ENCODE results near the gene LRCH3.
"Not testable (repeated sequence)": the region's sequence is repeated elsewhere in the genome, so short reads cannot be mapped to it uniquely, and the experiment has no call there.

Gene LRCH3

DNA sequence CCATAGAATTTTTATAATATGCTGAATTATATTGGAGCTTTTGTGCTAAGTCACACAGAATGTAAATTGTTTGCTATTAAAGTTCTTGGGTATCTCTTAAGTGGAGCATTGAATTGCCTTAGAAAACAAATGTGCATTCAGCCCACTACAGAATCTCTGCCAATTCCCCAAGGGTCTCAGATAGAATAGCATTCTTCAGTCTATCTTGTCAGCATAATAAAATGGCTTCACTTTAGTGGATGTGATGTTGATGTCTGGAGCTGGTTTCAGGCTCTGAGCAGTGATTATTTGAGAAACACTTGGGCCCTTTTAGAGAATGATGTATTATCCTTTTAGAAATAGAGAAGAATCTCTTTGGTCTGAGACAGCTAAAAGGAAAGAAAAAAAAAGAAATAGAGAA is 45.2 kb downstream of the LRCH3 start:
- DNase-seq (ENCODE audit: low read depth), result no peak

DNA sequence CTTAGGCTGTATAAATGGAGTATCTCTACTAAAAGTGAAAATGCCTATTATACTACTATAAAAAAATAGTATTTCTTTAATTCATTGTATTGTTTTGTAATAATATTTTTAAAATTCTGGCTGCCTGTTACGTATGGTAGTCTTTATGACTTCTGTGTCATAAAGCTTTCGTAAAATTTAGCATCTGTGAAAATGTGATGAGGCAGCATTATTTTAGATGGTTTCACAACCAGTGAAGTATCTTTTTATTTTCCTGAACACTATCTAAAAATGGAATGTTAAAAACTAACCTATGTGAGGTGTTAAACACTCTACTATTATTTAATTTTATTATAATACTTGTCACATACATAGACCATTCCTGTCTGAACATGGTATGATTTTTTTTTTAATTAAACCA is 46.2 kb downstream of the LRCH3 start:
- no peak for DNase-seq (ENCODE audit: low read depth)

- no peak for DNase-seq (ENCODE audit: low read depth)
Observed at GRCh38 chr3:197841789-197842188, 50.7 kb downstream of the LRCH3 start.

DNA sequence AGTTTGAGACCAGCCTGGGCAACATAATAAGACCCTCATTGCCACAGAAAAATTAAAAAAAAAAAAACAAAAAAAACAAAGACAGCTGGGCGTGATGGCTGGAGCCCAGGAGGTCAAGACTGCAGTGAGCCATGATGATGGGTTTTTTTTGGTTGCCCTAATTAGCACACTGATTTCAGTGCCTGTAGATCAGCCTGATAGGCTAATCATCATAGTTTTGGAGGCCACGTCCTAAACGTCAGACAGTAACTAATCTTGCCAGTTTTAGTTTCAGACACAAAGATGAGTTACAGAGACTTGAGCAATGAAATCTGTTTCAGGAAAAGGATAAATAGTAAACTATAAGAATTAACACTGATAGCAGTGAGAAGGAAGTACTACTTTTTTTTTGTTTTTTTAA is 55.4 kb downstream of the LRCH3 start:
- DNase-seq (ENCODE audit: low read depth), result no peak

- DNase-seq (ENCODE audit: low read depth), result no peak
Observed at GRCh38 chr3:197847866-197848401, 56.9 kb downstream of the LRCH3 start.

DNA sequence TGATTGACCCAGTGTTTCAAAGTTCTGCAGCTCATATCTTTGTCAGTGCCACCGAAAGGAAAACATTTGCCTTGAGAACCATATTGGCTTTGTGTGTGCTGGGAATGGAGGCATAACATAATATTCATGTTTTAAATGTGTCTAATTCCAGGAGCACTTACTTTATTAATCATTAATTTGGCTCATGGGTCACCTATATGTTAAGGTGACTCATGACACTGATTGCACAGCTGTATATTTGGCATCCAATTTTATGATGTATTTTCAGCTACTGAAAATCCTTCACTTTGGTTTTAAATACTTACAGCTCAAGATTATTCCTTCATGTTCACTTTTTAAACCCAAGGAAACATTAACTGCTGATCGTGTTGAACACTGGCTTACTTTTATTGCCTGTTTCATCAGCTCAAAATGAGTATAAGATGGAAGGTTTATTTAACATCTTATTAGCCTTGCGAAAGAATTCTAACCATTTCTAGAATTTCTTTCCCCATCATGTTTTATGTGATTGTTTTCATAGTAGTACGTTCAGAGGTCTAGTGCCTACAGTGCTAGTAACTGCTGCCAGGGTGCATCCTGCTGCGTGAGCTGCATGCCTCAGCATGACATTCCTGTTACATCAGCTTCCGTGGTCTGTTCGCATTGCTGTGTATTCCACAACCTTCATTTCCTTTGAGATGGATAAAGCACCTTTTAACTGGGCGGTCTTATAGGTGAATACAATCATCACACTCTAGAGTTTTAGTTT is 63.7 kb downstream of the LRCH3 start:
- DNase-seq (ENCODE audit: low read depth), result no peak

- no peak for DNase-seq (ENCODE audit: low read depth)
Observed at GRCh38 chr3:197855571-197855970, 64.5 kb downstream of the LRCH3 start.

- DNase-seq (ENCODE audit: low read depth), result no peak
Observed at GRCh38 chr3:197856199-197856816, 65.3 kb downstream of the LRCH3 start.

GRCh38 chr3:197858133-197858532 is 67.1 kb downstream of the LRCH3 start:
- no peak for DNase-seq (ENCODE audit: low read depth)

DNA sequence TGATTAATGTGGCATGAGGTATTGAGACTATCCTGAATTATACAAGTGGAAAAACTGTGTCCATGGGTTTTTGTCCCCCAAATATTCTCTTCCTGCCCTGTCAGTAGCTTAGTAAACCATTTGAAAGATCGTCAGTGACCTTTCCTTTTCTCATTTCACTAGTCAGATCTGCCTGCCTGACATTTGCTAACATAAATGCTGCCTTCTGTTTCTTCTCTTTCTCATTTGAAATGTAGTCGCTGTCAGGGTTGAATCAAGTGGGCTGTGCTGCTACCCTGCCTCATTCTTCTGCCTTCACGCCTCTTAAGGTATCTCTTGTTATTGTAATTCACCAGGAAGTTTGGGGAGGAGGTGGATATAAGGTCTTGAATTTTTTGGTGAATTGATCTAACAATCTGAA is 67.5 kb downstream of the LRCH3 start:
- DNase-seq (ENCODE audit: low read depth), result no peak

DNA sequence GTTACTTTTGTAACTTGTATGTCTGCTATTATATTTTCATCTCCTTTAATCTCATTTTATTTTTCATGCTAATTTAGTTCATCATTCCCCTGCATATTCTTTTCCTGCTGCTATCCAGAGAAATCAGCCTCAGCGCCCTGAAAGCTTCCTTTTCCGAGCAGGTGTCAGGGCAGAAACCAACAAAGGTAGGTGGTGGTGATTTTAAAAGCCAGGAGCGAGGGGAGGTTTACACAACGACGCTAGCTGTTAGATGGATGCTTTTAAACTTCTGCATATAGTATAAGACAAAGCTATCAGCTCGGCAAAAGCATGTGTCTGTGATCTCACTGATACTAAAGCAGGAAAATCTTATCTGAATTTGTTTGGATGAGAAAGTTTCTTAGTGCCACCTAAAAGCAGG is 75.0 kb downstream of the LRCH3 start:
- no peak for DNase-seq (ENCODE audit: low read depth)

GRCh38 chr3:197873329-197873728 is 82.3 kb downstream of the LRCH3 start:
- DNase-seq (ENCODE audit: low read depth), result no peak

DNA sequence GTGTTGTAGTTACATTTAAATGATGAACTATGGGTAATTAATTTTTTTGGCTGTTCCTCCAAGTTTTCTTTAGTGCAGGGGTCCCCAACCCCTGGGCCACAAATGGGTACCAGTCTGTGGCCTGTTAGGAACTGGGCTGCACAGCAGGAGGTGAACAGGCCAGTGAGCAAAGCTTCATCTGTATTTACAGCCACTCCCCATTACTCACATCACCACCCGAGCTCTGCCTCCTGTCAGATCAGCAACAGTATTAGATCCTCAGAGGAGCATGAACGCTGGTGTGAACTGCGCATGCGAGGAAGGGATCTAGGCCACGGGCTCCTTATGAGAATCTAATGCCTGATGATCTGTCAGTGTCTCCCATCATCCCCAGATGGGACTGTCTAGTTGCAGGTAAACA is 83.0 kb downstream of the LRCH3 start:
- DNase-seq (ENCODE audit: low read depth), result no peak

DNA sequence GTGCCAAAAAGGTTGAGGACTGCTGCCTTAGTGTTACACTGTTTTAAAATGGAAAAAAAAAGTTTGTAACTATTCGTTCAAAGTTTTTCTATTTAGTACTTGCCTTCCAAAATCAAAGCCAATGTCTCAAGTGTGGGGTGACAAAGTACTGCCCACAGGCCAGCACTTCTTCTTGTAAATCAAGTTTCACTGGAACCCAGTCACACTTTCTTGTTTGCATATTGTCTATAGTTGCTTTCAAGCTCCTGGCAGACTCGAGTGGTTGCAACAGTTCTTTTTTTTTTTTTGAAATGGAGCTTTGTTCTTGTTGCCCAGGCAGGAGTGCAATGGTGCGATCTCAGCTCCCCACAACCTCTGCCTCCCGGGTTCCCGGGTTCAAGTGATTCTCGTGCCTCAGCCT is 83.6 kb downstream of the LRCH3 start:
- DNase-seq (ENCODE audit: low read depth), result no peak

DNA sequence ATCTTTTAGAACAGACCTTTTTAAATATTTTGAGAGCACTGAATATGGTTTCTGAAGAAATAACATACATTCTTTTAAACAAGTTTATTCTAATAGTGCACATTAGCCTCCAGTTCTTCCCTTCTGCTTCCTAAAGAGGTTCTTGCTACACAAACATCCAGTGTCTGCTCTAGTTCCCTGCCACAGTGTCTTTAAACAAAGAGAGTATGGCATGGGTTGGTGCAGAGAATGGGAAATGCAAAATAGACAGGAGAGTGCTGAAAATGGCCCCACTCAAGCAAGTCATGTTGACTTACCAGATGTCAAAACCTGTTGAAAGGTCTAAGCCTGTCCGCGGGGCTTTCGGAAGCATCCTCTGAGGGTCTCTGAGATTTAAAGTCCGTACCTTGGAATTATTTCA is 86.8 kb downstream of the LRCH3 start:
- no peak for DNase-seq (ENCODE audit: low read depth)

GRCh38 chr3:197878427-197878826 is 87.4 kb downstream of the LRCH3 start:
- DNase-seq (ENCODE audit: low read depth), result no peak

DNA sequence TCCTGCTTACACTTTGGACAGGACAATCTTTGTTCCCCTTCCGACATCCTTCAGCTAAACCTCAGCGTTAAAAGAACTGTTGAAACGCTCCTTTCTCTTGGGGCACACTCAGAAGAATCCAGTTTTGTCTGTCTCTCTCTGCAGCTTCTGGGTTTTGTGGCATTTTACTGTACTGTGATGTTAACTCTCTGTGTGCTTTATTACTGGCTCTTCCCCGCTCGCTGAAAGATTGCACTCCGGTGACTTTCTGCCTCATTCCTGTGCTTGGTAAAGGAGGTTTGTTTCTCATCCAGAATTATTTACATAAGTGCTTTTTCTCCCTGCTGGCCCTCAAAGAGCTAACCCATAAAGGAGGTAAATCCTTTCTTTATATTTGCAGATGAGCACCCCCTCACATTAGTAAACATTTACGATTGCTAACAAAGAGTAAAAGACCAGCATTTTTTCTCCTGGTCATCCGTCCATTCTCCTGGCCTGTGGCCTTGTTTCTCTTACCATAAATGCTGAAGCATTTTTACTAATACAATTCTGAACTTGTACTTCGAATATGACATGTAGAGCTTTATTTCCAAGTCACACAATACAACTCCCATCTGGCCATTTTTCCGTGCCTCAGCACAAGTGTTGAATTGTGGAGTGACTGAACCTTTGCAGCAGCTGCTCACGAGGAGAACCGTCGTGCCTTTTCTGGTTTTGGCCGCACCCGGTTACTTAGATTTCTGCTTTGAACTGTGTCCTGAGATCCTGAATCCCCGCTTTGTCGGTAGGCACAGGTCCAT is 89.6 kb downstream of the LRCH3 start:
- DNase-seq (ENCODE audit: low read depth), result no peak

GRCh38 chr3:197881270-197881969 is 90.4 kb downstream of the LRCH3 start:
- no peak for DNase-seq (ENCODE audit: low read depth)

DNA sequence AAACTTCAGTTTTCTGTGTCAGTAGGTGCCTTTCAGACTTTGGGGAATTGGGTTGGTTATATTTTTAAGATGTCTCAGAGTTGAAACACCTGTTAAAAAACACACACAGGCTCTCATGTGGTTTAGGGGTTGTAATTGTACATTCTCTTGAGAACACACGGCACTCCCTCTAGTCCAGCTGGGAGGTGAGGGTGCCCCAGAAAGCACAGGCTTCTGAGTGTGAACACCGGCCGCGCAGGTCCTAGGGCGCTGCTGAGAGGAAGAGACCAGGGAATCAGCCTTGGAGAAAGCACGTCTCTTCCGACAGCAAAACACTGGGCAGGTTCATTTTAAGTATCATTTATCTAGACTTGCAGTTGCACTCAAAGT is 90.9 kb downstream of the LRCH3 start:
- DNase-seq (ENCODE audit: low read depth), result no peak

GRCh38 chr3:197882586-197882985 is 91.5 kb downstream of the LRCH3 start:
- no peak for DNase-seq (ENCODE audit: low read depth)

GRCh38 chr3:197883541-197883940 is 92.5 kb downstream of the LRCH3 start:
- no peak for DNase-seq (ENCODE audit: low read depth)

DNA sequence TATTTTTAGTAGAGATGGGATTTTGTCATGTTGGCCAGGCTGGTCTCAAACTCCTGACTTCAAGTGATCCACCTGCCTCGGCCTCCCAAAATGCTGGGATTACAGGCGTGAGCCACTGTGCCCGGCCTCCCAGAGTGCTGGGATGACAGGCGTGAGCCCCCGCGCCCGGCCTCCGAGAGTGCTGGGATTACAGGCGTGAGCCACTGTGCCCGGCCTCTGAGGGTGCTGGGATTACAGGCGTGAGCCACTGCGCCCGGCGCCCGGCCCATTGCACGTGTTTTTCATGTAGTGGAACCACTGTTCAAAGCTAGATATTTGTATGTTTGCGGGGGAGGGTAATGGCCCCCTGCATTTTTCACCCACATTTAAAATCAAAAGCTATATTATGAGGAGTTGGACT is 93.3 kb downstream of the LRCH3 start:
- DNase-seq (ENCODE audit: low read depth), result not testable (repeated sequence)
